ENCODE results near the gene SYNDIG1L. TPM values are rescaled to one million over a fixed set of nuclear protein-coding genes. Genes with fewer than 3 reads are reported as not detected.

The SYNDIG1L gene
- total and polyA plus RNA-seq, 2 of the 8 experiments (the other 6 are each of a cell fraction or from before 2014, with no cell fraction given): 3.0 to 3.2 TPM

- TF ChIP-seq JUND (IDR thresholded peaks at IDR 0.05; ENCODE audit: low read length) (no peak), BCL11A (IDR thresholded peaks at IDR 0.05; ENCODE audit: low read depth in 2 of 2, low read length in 2 of 2) (no peak)
Measured at GRCh38 chr14:74389980-74390379, 36.0 kb downstream of the SYNDIG1L start (continued).

Measured in H1 (cell line).